TTC549 (cell line): Measurements from ENCODE around the gene MRPL42.

Experiments
- FAIRE-seq: peaks from 2 replicates; lab custom pipeline; 2012; peaks lifted over from hg19 to GRCh38; lab: Jason Lieb, UNC

MRPL42 gene

DNA sequence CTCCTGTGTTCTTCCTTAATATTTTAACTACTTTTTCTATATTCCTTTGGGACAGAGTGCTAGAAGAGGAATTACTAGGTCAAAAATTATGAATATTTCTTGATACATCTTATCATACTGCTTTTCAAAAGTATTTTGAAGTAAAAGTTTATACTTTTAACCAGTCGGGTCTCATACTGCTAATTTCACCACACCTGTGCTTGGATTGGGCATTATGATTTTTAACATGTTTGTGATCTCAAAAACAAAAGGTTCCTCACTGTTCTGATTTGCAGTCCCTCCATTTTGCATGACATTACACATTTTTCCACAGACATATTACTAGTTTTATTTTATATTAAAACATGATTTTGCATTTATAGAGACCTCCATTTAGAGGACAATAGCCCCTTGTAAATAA lies 32.9 kb downstream of the MRPL42 start:
- FAIRE-seq: no peak

DNA sequence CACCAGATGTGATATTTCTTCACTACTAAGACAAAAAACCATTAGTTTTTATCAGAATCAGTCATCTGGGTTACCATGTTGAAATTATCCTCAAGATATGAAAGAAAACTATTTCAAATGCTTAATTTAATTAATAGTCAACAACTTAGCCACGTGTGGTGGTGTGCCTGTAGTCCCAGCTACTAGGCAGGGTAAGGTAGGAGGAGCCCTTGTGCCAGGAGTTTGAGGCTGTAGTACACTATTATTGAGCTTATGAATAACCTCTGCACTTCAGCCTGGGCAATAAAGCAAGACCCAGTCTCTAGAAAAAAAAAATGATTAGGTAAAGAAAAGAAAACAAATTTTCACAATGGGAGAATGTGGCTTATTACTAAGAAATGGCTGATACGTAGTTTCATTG lies 33.4 kb downstream of the MRPL42 start:
- FAIRE-seq: no peak

DNA sequence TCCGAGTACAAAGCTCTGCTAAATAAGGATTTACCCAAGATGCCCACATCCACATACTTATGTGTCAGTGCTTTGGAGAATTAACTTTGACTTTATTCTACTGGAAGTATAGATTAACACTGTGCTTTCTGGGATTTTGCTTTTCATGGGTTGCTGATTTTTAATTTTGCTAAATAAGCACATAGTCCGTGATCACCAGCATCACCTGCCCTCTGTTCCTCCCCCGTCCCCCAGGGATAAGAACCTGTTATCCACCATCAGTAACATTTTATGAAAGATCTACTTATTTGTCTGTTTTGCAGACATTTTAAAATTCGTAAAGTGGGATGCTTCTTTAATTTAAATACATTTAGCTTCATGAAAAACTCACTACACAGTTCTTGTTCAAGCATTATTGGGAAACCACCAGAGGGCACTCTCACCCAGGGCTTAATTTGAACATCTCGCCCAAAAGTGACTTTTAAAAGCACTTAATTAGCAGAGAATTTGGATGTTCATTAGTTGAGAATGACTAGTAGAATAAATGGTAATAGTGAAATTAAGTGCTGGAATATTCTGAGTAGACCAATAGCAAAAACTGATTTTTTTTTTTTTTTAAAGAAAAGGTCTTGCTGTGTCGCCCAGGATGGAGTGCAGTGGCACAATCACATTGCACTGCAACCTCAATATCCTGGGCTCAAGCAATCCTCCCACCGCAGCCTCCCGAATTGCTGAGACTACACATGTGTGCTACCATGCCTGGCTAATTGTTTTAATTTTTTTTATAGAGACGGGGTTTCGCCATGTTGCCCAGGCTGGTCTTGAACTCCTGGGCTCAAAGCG lies 35.7 kb downstream of the MRPL42 start:
- peak; percentile 53 for FAIRE-seq

DNA sequence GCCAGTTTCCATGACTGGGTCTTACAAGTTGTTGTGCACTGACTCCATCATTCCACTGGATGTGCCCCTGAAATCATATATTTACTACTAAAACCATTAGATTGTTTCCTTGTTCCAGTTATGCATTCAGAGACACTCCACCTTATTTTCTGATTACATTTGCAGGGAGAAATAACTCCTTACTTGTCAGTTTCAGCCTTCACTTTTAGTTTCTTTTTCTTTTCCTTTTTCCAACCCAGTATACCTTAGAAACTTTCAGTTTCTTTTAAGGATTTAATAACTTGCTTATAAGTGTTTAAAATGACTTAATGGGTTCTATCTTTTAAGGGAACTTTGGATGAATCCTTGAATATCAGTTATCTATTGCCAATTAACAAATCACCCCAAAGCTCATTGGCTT lies 39.9 kb downstream of the MRPL42 start:
- FAIRE-seq: no peak

DNA sequence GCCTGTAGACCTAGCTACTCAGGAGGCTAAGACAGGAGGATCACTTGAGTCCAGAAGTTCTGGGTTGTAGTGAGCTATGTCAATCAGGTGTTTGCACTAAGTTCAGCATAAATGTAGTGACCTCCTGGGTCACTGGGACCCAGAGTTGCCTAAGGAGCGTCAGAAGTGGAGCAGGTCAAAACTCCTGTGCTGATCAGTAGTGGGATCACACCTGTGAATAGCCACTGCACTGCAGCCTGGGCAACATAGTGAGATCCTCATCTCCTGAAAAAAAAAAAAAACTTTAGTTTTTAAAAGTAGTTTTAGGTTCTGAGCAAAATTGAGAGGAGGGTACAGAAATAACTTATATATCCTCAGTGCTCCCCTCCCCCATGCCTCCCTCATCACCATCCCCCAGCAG lies 42.2 kb downstream of the MRPL42 start:
- no peak for FAIRE-seq

DNA sequence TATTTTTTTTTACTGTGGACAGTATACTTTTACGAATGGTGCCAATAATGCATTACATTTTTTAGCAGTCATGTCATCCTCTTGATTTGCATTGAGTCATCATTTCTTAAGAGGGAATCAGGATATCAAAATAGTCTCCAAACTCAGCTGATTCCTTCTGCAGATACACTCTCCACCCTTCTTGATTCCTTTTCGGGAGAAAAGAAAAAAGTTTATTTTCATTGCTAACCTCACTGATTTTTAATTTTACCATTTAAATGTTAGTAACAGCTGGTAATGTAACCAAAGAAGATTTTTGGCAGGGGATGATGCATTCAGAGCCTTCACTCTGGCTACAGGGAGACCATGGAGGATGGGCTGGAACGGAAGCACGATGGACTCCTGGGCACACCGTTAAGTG lies 47.5 kb downstream of the MRPL42 start:
- FAIRE-seq: no peak

DNA sequence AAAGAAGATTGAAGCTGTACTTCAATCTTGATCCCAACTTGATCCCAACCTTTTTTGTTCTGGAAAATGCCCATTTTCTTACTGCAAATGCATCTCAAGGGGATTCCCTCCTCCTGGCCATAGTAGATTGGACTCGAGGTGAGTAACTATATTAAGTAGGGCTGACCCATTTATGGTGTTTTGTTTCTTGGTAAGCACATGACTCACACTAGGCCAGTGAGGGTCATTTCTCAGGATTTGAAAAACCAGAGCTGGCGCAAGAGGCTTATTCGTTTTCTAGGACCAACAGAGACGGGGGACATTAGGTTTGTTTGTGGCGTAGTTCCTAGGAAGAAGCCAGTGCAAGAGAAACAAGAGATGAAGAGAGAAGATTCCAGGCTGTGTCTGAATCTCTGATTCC lies 51.4 kb downstream of the MRPL42 start:
- no peak for FAIRE-seq

DNA sequence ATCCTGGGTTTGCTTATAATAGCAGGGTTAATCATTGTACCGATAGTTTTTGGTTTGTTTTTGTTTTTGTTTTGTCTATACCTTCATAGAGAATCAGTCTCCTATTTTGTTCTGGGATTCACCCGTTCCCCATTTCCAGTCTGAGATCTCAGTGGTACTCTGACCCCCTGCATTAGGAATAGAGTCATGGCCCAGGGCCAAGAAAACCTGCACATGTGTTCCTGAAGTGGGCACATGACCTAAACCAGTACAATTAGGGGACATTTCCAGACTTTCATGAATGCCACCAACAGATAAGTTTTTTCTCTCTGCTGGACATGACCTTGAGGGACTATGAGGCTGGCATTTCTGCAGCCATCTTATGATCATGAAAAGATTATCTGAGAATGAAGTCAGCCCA lies 52.5 kb downstream of the MRPL42 start:
- FAIRE-seq: no peak

DNA sequence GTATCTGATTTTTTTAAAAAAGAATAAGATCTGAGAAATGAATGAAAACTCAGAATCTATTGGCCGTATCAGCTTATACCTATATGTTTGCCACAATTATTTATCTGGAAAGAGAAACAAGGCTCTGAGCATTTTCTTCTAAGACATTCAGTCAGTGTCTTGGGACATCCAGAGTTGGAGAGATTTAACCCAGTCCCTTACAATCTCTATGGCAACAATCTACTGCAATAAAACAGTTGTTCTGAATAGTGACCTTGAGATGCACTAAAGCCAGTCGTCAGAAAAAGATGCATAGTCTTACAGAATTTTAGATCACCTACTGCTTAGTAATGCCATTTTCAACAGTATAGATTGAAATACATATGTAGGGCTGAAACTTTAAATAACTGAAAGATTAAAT lies 53.1 kb downstream of the MRPL42 start:
- FAIRE-seq: no peak

DNA sequence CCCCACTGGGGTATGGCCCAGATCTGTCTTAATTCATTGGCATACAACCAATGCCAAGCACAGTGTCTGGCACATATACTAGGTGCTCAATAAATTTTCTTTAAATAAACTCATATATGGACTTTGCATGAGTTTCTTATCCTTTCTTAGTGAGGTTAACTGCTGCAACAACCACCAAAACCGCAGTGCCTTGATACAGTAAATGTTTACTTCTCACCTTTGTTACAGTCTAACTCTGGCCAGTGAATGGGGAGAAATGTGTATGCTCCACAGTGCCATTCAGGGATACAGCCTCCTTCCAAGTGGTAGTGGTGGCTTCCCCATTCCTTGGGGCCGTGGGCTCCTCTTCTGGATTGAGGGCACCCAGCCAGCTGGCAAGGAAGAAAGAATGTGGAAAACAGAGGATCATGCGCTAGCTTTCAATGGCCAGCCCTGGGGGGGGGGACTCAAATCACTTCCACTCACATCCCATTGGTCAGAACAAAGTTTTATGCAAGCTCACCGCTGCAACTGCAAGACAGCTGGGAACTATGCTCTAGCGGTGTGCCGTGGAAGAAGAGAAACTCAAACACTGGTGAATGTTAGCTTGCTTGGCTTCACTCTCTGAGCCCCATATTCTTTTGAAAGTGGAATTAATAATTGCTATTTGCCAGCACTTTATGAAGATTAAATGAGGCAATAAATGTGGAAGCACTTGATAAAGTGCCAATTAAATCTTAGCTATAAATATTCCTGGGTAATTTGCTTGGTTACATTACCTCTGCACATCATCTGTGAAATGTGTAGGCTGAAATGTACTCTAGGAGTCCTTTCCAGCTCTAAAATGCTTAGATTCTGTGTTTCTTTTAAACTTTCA lies 54.1 kb downstream of the MRPL42 start:
- no peak for FAIRE-seq

DNA sequence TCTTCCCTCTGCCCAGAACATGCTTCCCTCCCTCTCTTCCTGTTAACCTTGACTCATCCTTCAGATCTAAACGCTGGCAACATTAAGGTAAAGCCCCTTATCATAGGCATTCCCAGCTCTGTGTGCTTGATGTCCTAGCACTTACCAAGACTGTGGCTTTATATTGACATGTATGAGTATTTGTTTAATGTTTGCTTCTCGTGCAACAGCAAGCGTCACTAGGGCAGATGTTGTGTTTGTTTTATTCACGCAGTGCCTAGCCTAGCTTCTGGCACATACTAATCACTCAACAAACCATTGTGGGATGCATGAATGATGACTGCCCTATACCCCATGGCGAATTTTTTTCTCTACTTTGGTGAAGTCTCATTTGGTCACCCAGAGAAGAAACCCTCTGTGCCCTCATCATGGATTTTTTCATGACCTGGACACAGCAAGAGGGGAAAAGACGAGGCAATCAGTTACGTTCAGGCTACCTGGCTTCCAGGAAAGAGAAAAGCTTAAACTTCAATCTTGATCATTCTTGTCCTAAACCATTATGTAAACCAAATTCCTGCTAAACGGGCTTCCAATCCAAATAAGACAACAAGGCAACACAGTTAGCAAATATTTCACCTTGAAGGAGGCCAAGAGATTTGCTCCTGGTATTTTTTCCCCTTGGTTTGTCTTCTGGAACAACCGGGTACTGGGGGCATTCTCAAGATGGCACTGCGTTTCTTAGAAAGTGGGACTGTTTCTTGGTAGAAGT lies 57.2 kb downstream of the MRPL42 start:
- no peak for FAIRE-seq

DNA sequence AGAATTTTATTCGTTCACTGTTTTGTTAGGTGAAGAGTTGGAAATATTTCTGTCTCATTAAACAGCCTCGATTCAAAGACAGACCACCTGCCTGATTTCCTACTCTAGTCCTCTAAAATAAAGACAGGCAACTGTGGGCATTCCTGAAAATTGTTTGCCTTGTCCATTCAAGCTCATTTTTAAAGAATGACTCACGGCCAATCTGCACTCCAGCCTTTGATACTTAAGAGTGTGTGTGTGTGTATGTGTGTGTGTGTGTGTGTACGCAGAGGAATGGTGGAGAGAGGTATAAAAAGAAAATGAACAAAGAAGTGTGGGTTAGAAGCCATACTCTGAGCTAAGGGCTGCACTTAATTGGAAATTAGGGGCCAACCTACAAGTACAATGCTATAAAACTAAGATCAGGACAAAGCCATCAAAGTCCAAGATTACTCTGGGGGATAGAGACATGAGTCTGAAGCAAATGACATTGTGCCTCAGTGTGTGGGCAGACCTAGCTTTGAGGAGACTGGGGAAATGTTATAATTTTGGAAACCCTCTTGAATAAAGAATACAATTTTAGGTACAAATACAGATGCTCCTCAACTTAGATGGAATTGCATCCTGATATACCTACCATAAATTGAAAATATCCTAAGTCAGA lies 59.6 kb downstream of the MRPL42 start:
- no peak for FAIRE-seq

DNA sequence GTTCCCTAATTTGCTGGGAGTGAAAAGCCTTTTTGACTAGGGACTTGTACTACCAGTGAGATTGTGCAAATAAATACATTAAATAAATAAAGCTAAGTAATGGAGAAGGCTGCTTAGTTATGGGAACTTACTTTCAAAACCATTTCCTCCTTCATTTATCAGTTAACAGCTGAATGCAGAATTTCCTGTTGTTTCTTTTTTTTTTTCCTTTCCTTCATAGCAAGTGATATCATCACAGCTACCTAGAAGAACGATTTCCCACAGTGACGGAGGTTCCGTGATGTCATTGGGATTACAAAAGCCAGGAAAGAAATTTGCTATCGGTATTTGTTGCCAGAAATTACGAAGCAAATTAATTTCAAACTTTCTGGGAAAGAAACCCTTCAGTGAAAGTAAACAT lies 63.0 kb downstream of the MRPL42 start:
- no peak for FAIRE-seq

DNA sequence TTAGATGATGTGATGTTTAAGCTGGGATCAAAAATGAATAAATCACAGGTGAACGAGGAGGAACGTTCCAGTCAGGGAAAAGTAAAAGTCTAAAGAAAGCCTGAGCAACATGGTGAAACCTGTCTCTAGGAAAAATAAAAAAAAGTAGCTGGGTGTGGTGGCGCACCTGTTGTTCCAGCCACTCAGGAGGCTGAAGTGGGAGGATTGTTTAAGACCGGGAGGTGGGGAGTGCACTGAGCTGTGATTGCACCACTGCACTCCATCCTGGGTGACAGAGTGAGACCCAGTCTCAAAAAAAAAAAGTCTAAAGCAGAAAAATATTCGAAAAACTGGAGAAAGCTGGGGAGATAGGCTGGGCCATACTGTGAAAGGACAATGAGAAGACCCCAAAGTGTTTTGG lies 66.0 kb downstream of the MRPL42 start:
- FAIRE-seq: no peak

DNA sequence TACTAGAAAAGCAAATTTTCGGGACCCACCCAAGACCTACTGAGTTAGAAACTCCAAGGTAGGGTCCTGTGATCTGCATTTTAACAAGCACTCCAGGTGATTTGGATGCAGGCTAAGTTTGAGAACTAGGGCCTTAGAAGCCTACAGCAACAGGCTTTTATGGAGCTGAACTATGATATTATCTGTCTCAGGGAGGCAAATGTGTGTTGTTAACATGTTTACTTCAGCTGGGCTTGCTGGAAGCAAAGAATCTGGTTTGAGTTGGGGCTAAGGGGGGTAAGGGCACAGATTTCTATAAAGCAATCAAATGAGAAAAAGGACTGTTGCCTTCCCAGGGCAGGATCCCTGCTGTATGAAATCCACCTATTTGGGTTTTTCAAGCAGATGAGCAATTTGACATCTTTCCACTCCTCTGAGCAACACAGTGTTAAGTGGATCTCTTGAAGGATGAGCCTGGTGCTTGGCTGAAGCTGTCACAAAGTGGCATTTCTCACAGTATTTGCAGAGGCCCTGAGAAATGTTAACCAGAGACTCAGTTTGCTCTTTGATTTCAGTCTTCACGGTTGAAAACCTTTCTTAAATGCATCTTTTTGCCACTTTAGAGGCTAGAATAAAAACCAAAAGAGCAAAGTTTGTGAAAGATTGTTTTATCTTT lies 68.9 kb downstream of the MRPL42 start:
- no peak for FAIRE-seq

DNA sequence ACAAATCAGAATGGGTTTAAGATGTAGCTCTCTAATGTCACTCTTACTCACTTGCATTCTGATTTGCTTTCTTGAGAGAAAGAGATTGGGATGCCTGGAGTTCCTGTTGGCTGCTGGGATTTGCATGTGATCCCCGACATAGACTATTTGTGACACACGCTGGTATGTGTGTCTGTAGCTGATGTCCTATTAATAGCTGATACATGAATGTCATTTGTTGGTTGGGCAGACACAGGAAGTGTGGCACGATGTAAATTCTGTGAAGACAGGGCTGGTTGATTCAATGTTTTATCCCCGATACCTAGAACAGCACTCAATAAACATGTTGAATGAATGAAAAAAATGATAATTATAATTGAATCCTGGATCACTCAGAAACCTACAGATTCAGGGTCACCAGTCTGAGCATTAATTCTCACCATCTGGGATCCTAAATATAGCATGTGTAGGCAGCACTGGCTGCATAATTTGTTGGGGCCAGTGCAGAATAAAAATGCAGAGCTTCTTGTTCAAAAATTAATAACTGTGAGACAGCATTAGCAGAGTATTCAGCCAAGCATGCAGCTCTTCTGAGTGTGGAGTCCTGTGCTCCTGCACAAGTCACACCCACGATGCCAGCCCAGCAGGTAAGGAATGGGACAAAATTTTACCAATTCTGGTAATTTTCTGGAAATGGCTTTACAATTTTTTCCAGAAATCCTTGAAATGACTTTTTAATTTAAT lies 69.6 kb downstream of the MRPL42 start:
- FAIRE-seq: no peak

DNA sequence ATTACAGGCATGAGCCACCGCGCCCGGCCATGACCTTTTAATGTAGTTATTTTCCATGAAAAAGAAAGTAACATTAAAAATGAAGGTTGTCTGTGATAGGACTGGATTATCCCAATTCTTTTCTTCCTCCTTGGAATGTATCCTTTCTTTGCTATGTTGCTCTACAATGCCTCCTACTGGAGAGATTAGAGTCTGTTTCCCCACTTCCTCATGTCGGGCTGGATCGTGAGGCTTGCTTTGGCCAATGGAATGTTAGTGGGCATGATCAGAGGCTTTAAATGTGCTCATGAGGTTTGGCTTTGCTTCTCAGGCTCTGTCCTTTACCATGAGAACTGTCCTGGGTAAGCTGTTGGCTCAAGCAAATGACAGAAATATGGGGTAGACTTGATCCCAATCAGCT lies 70.5 kb downstream of the MRPL42 start:
- no peak for FAIRE-seq

DNA sequence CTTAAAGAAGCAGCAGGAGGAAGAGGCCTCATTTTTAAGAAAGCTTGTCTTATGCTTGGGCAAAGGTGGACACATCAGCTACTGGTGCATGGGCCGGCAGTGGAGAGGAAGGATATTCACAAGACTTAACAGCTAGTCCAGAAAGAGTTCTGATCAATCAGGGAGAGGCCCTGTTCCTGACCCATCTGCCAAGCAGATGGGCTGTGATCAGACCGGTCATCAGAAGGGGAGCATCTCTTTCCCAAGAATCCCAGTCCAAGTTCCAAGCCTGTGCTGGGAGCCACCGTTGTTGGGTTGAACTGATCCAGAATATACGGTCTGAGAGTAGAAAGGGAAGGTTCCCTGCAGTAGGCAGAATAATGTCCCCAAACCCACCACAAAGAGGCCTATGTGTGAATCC lies 72.5 kb downstream of the MRPL42 start:
- no peak for FAIRE-seq

DNA sequence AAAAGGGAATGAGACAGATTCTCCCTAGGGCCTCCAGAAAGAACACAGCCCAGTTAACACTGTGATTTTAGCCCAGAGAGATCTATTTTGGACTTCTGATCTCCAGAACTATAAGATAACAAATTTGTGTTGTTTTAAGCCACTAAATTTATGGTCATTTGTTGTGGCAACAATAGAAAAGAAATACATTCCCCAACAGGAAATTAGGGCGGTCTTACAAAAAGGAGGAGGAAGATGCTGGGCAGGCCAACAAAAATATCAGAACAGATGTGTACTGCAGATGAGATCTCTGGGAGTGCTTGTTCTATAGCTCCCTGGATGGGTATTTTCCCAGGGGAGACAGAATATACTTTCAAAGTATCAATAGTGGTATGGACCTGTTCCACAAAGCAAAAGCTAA lies 73.2 kb downstream of the MRPL42 start:
- FAIRE-seq: no peak

DNA sequence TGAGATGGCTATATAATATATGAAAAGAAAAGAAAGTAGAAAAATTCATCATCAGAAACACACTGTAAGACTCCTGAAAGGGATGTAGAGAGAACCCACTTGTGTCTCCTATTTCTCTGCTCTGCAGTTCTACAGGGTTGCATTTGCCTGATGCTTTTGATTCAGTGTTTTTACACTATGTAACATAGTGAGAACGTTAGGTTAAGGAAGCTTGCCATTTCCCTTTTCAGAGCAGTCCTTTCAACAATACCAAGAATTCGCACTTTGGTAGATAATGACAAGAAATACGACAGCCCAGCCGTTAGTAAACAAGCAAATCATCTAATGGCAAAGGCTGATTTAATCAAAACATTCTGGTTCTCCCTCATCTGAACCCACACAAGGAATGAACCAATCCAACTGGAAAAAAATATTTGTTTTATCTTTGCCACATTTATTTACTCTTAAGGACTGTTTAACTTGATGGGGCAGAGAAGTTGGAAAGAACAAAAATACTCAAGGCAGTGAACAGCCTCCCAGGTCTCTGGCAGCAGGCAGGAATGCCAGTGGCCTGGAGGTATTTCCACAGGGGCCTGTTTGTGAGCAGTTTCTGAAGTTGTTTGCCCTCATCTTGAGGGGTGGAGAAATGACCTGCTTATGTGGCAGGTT lies 74.4 kb downstream of the MRPL42 start:
- FAIRE-seq: no peak

DNA sequence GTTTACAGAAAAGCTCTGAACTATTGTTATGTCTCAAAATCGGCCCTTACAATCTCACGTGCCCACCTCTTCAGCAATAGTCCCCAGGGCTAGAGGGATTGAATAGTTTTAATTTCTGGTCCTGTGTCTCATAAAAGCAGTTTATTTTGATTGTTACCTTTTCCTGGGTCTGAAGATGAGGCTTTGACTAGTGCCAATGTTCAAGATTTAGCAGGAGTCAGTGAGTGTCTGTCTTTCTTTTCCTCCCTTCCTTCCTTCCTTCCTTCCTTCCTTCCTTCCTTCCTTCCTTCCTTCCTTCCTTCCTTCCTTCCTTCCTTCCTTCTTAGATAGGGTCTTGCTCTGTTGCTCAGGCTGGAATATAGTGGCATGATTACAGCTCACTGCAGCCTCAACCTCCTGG lies 80.5 kb downstream of the MRPL42 start:
- FAIRE-seq: no peak
